ENCODE results near the gene CCDC157.
"Not testable (repeated sequence)": the region's sequence is repeated elsewhere in the genome, so short reads cannot be mapped to it uniquely, and the experiment has no call there.

CCDC157 gene

GRCh38 chr22:30326255-30326705 lies 30.5 kb upstream of the CCDC157 start:
- DNase-seq (ENCODE audit: low read depth), result no peak

GRCh38 chr22:30326706-30327362 lies 30.0 kb upstream of the CCDC157 start, which contains the start of gene TBC1D10A:
Gene TBC1D10A, minus strand, starts transcription at chr22:30326941. Its CDS starts 60 bp downstream, at chr22:30326881.
- peak; percentile 81 for DNase-seq (ENCODE audit: low read depth)

- no peak for DNase-seq (ENCODE audit: low read depth)
These were observed 28.9 kb upstream of the CCDC157 start for GRCh38 chr22:30327864-30328345.

- no peak for DNase-seq (ENCODE audit: low read depth)
These were observed 28.2 kb upstream of the CCDC157 start for GRCh38 chr22:30328466-30329049.

GRCh38 chr22:30332551-30332950 lies 24.3 kb upstream of the CCDC157 start:
- no peak for DNase-seq (ENCODE audit: low read depth)

- DNase-seq (ENCODE audit: low read depth), result no peak
These were observed 23.7 kb upstream of the CCDC157 start for GRCh38 chr22:30332994-30333706.

- DNase-seq (ENCODE audit: low read depth), result no peak
These were observed 23.1 kb upstream of the CCDC157 start for GRCh38 chr22:30333707-30334087.

- no peak for DNase-seq (ENCODE audit: low read depth)
These were observed 22.2 kb upstream of the CCDC157 start for GRCh38 chr22:30334646-30335045.

- no peak for DNase-seq (ENCODE audit: low read depth)
These were observed 21.6 kb upstream of the CCDC157 start for GRCh38 chr22:30335236-30335635.

GRCh38 chr22:30336752-30337460 lies 19.9 kb upstream of the CCDC157 start:
- no peak for DNase-seq (ENCODE audit: low read depth)

- no peak for DNase-seq (ENCODE audit: low read depth)
These were observed 19.4 kb upstream of the CCDC157 start for GRCh38 chr22:30337461-30337778.

GRCh38 chr22:30338341-30338740 lies 18.5 kb upstream of the CCDC157 start:
- DNase-seq (ENCODE audit: low read depth), result not testable (repeated sequence)

GRCh38 chr22:30338802-30339201 lies 18.0 kb upstream of the CCDC157 start:
- DNase-seq (ENCODE audit: low read depth), result no peak

GRCh38 chr22:30340911-30341685 lies 15.7 kb upstream of the CCDC157 start:
- DNase-seq (ENCODE audit: low read depth), result no peak

GRCh38 chr22:30344447-30345200 lies 12.2 kb upstream of the CCDC157 start:
- no peak for DNase-seq (ENCODE audit: low read depth)

GRCh38 chr22:30347255-30347892 lies 9.4 kb upstream of the CCDC157 start:
- DNase-seq (ENCODE audit: low read depth), result no peak

GRCh38 chr22:30348404-30348803 lies 8.4 kb upstream of the CCDC157 start:
- DNase-seq (ENCODE audit: low read depth), result no peak

GRCh38 chr22:30348809-30349208 lies 8.0 kb upstream of the CCDC157 start:
- no peak for DNase-seq (ENCODE audit: low read depth)

GRCh38 chr22:30351226-30351625 lies 5.6 kb upstream of the CCDC157 start:
- no peak for DNase-seq (ENCODE audit: low read depth)

GRCh38 chr22:30354644-30355043 lies 2.2 kb upstream of the CCDC157 start:
- no peak for DNase-seq (ENCODE audit: low read depth)

GRCh38 chr22:30357236-30357570 lies 396 bp downstream of the CCDC157 start:
- DNase-seq (ENCODE audit: low read depth), result no peak
